Left kidney (tissue), 2 donors: ENCODE results near the gene TPGS1. TPM values are rescaled to one million over a fixed set of nuclear protein-coding genes. Genes with fewer than 3 reads are reported as not detected.

Experiments used
- DNase-seq: peaks from one replicate; pipeline ENCODE4 v3.0.0-alpha.2; 2013
- polyA plus RNA-seq: library from polyadenylated mRNA; unstranded; fragments of 120-200 nt; gene quantifications from one replicate; pipeline ENCODE4 v1.2.1, GENCODE V29; 2013; ENCODE audit not compliant: insufficient read length

TPGS1 gene
- polyA plus RNA-seq, 1 donor, result 5.9 TPM

- no peak for DNase-seq
These were observed 6.9 kb downstream of the TPGS1 start for GRCh38 chr19:514166-514663.

- peak; percentile 86 for DNase-seq
These were observed 10.7 kb downstream of the TPGS1 start for GRCh38 chr19:517721-518597.

DNA sequence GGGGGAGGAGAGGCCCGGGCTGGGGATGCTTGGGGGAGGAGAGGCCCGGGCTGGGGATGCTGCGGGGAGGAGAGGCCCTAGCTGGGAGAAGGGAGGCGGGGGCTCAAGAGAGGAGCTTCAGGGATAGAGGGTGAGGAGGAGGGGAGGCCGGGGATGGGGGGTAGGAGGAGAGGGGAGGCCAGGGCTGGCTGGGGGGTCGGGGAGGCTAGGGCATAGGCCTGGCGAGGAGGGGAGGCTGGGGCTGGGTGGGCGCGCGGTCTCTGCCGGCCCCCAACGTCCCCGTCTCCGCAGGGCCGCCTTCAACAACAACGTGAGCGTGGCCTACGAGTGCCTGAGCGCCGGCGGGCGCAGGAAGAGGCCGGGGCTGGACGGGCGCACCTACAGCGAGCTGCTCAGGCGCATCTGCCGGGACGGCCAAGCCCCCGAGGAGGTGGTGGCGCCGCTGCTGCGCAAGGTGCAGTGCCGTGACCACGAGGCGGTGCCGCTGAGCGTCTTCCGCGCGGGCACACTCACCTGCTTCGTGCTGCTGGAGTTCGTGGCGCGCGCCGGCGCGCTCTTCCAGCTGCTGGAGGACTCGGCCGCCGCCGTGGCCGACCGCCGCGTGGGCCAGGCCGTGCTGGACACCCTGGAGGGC is 11.4 kb downstream of the TPGS1 start:
- peak; percentile 59 for DNase-seq

GRCh38 chr19:519449-519865 is 12.2 kb downstream of the TPGS1 start:
- no peak for DNase-seq

DNA sequence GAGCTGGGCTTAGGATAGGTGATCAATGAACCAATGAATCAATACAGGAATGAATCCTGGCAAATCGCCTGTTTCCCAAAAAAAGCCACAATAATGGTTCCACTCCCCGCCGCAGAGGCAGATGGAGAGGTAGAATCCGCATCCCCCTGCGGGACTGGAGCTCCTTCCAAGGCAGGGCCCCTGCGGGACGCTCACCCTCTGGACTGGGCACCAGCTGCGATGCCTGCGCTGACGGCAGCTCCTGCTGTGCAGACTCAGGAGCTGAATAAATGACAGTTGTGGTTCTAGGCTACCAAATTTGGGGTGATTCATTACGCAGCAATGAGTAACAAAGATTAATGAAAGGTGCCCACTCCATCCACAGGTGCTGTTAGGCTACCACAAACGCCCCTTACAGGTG is 15.4 kb downstream of the TPGS1 start:
- no peak for DNase-seq

GRCh38 chr19:524062-524674 is 16.9 kb downstream of the TPGS1 start:
- no peak for DNase-seq

- no peak for DNase-seq
These were observed 17.7 kb downstream of the TPGS1 start for GRCh38 chr19:525029-525428.

DNA sequence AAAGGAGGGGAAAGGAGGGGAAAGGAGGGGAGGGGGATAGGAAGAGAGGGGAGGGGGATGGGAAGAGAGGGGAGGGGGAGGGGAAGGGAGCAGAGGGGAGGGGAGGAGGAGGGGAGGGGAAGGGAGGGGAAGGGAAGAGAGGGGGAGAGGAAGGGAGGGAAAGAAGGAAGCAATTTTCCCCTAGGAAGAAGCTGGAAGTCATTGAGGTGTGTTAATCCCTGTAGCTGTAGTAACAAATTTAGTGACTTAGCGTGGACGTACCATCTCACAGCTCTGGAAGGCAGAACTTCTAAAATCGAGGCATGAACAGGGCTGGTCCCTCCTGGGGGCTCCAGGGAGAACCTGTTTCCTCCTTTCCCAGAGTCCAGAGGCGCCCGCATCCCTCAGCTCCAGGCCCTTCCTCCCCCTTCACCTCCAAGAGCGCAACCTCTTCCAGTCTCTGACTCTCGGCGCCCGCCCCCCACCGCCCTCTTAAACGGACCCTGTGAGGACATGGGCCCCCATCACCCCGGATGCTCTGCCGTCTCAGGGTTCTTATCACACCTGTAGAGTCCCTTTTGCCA is 18.6 kb downstream of the TPGS1 start:
- DNase-seq, result no peak

GRCh38 chr19:530134-531008 is 23.1 kb downstream of the TPGS1 start:
- DNase-seq, result no peak

- peak; percentile 80 for DNase-seq
These were observed 23.9 kb downstream of the TPGS1 start for GRCh38 chr19:531009-531752.

DNA sequence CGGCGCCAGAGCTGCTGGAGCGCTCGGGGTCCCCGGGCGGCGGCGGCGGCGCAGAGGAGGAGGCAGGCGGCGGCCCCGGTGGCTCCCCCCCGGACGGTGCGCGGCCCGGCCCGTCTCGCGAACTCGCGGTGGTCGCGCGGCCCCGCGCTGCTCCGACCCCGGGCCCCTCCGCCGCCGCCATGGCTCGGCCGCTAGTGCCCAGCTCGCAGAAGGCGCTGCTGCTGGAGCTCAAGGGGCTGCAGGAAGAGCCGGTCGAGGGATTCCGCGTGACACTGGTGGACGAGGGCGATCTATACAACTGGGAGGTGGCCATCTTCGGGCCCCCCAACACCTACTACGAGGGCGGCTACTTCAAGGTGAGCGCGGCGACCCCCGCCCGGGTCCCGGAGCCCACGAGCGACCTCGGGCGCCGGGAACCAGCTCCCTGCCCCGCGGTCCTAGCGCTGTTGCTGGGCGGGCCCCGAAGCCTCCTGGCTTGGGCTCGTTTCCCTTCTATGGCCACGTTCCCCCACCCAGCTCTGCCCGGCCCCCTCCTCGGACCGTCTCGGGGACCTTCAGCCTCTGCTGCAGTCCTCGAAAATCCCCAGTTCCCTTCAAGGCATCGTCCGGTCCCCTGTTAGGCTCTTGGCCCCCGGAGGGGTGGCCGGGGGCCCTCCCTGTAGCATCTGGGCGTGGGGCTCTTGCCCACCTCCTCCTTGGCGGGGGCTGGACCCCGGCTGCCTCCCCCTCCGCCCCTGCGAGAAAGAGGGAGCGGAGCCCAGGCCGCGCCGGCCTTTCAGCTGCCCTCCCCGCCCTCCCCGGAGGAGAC is 24.7 kb downstream of the TPGS1 start, which contains the start of gene CDC34:
TSS of gene CDC34 (plus strand) at position 8 of the 808 bp plus-strand sequence. CDS start at position 180, 172 bp downstream.
- no peak for DNase-seq

DNA sequence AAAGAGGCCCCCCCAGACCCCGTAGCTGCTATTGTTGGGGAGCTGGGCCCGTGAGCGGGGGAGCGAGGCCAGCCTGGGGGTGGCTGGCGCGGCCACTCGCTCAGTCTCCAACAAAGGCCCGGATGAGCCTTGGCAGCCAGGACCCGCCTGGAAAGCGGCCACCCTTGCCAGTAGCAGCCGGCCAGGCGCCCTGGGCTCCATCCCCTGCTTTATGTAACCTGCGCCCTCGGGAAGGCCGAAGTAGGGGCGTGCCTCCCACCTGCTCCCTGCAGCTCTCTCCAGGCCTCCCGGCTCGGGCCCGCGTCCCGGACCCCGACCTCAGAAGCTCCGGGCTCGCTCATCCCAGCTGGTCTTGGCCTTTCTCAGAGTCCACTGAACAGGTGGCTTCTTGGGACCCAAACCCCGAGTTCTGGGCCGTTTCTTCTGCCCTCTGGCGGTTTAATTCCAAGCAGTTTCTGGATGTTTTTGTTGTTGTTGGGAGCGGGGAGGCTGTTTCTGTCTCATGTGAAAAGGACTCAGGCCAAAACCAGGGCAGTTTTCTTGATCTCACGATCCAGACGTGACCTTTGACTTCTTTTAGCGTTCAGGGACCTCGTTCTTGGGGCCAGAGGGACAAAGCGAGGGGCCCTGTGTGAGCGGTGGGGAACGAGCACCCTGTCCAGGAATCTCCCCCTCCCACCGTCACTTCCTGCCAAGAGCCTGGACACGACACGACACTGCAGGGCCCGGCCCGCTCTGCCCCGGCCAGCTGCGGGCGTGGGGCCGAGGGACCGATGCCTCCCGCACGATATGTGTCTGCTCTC is 25.5 kb downstream of the TPGS1 start:
- peak; percentile 83 for DNase-seq

DNA sequence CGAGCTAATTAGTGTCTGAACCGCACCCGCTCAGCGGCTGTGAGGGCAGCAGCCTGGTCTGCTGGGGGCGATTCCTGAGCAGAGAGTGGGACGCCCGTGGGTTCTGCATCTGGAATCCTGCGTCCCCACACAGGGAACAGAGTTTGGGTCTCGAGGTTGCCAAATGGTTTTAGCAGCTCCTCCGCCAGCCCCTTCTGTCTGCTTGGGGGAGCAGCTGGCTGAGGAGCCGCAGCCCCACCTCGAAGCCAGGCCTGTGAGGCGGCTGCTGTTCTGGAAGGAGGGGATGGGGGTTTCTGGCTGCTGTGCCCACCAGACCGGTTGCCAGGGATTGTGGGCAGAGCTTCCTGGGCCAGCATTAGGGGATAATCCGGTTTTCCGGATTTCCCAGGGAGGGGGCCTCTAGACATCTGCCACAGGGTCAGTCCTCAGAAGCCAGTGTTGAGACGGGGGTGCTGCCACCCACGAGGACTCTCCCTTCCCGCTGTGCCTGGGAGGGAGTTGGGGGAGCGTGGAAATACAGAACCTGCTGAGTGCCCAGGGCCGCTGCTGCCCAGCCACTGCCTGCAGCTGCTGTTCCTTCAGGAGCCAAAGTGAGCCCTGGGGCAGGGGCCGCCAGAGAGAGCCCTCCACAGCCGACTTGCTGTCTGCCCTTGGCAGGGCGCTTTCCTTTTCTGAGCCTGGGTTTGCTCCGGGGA is 26.2 kb downstream of the TPGS1 start:
- DNase-seq, result no peak

GRCh38 chr19:534088-534487 is 26.8 kb downstream of the TPGS1 start:
- DNase-seq, result no peak

DNA sequence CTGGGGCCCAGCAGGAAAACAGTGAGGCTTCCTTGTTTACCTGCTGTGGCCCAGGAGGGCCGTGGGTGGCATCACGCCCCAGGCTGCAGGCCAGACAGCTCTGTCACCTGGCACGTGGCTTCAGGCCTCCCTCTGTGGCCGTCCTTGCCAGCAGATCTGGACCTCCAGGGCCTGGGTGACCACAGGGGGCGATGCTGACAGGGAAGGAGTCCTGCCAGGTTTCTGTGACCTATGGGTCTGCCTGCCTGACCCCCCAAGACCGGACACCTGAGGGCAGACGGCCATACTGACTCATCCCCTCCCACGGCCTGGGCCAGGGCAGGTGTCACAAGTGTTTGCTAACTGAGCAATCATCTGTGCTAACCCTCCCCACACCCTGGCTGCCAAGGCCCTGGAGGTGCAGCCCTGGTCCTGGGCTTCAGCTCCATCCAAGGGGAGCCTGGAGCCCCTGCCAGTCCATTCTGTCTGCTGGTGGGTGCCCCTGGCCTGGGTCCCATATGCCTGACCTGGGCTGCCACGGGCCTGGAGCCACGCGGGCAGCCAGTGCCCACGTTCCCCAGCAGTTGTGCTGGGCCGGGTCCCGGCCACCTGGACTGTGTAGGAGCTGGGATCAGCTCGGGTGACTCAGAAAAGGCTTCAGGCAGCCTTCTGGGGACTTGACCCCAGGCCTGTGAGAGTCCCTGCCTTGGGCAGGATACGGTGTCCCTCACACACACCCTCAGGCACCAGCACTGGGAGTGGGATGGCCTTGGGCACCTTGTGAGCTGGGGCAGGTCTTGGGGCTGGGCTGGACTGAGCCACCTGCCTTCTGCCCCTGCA is 27.9 kb downstream of the TPGS1 start:
- no peak for DNase-seq

- no peak for DNase-seq
These were observed 29.0 kb downstream of the TPGS1 start for GRCh38 chr19:536031-536880.
